ENCODE data around the gene CRKL.

The CRKL gene

DNA sequence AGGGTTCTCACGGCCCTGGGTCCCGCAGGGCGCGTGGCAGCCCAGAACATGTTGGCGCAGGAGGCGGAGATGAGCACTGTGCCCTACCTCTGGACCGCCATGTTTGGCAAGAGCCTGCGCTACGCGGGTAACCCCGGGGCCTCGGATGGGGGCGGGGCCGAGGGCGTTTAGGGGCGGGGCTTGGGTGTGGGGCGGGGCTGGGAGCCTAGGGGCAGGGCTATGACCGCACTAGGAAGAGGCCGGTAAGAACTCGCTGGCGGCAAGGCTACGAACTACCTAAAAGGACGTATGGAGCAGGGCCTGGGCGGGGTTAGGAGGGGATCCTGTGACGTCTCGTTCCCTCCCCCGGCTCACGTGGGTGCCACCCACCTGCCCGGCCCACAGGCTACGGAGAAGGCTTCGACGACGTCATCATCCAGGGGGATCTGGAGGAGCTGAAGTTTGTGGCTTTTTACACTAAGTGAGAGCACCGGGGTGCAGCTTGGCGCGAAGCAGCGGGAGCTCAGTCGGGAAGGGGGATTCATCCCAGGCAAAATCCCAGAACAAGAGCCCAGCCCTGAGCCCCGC lies 62.1 kb downstream of the CRKL start:
- in situ Hi-C loops (cut with MboI; ENCODE audit: low sequenced_read_pairs) = loop anchor here (25.0 kb wide), 1 partner anchor 658 kb away; the partner anchor contains the start of genes CCDC116, SDF2L1 and YDJC

DNA sequence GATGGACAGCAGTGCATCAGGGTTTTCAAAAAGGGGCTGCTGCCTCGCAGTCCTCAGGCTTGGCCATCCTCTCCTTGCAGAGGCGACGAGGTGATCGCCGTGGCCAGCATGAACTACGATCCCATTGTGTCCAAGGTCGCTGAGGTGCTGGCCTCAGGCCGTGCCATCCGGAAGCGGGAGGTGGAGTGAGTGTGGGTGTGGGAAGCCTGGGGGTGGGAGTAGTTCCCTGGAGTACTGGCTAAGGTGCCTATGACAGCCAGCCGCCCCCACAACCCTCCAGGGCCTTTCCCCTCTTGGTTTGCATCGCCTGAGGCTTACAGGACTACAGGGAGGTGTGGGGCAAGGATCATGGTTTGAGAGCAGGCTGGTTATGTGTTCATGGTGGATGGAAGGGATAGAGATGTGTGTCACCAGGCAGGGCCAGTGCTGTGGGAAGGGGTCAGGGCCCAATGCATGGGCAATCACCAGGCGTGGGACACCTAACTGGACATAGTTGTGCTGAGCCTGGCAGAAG lies 62.8 kb downstream of the CRKL start:
- in situ Hi-C loops (cut with MboI; ENCODE audit: low sequenced_read_pairs) = loop anchor here (25.0 kb wide), 1 partner anchor 657 kb away; the partner anchor contains the start of genes CCDC116, SDF2L1 and YDJC

DNA sequence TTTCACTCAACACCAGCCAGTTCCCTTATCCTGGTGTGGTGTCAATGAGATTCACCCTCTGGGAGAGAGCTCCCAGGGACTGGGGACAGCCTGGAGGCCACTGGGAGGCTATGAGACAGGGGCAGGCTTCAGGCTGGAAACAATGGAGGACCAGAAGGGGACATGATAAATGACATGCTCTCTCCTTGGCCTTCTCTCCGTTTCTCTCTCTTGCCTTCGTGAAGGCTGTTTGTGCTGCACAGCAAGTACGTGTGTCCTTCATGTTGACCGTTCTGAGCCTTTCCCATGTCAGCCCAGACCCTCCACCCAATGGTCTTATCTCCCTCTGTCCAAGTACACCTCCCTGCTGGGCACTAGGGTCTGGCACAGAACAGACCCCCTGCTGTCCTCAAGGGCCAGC lies 63.3 kb downstream of the CRKL start:
- in situ Hi-C loops (cut with MboI; ENCODE audit: low sequenced_read_pairs) = loop anchor here (25.0 kb wide), 1 partner anchor 657 kb away; the partner anchor contains the start of genes CCDC116, SDF2L1 and YDJC

DNA sequence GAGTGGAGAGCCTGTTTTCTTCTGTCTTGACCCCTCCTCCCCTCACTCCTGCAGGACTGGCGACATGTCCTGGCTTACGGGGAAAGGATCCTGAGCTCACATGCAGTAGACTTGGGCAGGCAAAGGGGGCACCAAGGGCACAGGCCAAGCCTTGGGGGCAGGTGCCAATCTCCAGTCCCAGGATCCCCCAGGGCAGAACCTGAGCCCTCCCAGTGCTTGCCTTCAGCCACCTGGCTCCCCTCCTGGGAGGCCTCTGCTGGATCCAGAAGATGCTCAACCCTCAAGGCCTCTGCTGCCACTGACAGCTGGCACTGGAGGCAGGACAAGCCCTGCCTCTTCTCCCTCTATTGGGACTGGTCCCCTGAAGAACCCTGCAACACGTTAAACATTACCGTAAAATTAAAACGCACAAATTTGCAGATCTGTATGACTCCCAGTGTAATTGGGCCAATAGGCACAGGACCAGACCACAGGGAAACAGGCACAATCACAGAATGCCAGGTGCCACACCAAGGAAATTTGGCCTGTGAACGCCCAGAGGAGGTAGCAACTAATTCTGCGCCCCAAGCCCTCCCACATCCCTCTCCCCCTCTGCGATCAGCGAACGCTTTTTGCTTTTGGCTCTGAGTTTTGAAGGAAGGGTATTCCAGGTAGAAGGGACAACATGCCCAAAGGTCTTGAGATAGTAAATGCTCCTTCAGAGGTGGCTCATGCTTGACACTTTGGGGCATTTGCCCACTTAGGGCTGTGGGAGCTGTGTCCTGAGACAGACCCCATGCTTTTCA lies 63.9 kb downstream of the CRKL start:
- in situ Hi-C loops (cut with MboI; ENCODE audit: low sequenced_read_pairs) = loop anchor here (25.0 kb wide), 1 partner anchor 656 kb away; the partner anchor contains the start of genes CCDC116, SDF2L1 and YDJC

DNA sequence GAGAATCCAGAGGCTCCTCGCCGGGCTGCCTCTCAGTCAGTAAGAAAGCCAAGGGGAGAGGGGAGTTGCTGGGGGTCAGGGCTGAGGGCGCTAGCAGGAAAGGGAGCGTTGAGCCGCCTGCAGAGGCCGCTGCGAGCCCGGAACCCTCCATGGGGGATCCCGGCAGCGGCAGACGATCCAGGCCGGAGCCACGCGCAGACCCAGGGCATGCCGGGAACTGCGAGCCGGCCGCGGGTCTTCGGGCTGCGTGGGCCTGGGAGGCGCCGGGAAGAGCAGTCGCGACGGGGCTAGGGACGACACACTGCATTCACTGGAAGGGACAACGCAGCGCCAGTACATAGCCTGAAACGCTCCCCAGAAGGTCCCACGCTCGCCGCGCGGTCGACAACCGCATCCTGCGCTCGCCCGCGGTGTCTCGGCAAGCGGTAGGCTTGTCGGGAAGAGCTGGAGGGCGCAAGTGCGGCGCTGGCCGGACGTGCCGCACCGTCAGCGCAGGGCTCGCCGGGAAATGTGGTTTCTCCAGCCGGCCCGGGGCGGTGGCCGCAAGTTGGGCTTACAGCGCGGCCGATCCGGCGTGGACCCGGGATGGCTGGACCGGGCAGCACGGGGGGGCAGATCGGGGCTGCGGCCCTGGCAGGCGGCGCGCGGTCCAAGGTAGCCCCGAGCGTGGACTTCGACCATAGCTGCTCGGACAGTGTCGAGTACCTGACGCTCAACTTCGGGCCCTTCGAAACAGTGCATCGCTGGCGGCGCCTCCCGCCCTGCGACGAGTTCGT lies 64.8 kb downstream of the CRKL start, which contains the start of gene LZTR1:
LZTR1 (plus strand) TSS at position 511 of the 776 bp plus-strand sequence; CDS start at position 586, 75 bp downstream.
- in situ Hi-C loops (cut with MboI; ENCODE audit: low sequenced_read_pairs) = loop anchor here (25.0 kb wide), 1 partner anchor 655 kb away; the partner anchor contains the start of genes CCDC116, SDF2L1 and YDJC

DNA sequence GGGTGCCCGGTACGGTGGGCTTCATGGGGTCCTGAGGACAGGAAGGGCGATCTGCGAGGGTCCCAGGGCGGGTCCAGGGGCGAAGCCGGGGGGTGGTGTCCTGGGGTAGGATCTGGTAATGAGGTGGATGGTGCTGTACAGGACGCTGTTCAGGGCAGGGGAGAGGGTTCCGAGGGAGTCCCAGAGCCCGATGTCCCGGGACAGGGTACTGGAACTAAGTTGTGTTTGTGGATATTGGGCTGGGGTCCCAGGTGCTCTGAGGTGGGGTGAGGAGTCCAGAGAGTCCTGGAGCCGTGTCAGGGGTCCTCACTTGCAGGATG lies 65.3 kb downstream of the CRKL start:
- in situ Hi-C loops (cut with MboI; ENCODE audit: low sequenced_read_pairs) = loop anchor here (25.0 kb wide), 1 partner anchor 655 kb away; the partner anchor contains the start of genes CCDC116, SDF2L1 and YDJC

DNA sequence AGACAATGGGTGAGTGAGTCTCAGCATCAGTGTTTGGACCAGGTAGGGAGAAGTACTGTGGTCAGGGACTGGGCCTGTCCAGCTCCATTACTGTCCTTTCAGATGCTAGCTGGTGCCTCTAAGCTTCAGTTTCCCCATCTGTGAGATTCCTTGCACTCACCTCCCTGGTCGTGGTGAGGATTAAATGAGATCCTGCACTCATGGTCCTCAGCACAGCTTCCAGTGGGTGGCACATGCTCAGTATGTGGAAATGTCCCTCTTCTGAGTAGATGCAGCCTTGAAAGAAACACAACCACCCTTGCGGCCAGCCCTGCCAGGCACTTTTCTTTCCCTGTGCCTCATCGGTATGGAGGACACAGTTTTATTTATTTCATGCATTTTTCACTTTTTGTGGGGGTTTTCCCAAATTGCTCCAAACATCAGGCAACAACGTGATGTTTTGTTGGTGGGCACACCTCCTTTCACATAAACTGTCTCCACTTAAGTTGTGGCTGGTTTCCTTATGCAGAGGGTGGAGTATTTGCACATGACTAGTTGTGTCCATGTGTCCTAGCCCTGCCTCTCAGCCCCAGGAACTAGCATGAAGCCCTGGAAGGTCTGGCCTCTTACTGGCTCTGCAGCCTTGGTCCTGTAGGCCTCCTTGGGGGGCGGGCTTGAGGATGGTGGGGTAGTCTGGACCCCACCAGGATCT lies 66.0 kb downstream of the CRKL start:
- in situ Hi-C loops (cut with MboI; ENCODE audit: low sequenced_read_pairs) = loop anchor here (25.0 kb wide), 1 partner anchor 654 kb away; the partner anchor contains the start of genes CCDC116, SDF2L1 and YDJC

DNA sequence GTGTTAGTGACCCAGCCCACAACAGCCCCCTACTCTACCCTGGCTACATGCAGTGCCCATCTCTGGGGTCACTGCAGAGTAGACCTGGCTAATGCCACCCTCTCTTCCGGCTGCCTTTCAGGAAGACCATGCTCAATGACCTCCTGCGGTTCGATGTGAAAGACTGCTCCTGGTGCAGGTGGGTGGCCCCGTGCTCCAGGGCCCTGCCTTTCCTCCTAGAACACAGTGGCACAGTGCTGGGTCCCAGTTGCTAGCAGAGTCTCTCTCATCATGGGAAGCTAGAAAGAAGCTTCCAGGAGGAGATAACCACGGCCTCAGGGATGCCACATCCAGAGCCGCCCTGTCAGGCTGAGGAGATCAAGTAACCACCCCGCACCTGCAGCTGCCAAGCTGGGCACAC lies 68.5 kb downstream of the CRKL start:
- in situ Hi-C loops (cut with MboI; ENCODE audit: low sequenced_read_pairs) = loop anchor here (25.0 kb wide), 1 partner anchor 652 kb away; the partner anchor contains the start of genes CCDC116, SDF2L1 and YDJC

DNA sequence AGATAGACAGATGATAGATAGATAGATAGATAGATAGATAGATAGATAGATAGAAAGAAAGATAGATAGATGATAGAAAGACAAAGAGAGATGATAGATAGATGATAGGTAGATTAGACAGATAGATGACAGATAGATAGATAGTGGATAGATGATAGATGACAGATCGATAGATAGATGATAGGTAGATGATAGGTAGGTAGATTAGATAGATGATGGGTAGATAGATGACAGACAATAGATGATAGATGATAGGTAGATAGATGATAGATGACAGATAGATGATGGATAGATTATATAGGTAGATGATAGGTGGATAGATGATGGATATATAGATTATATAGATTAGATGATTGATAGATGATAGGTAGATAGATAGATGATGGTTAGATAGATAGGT lies 69.2 kb downstream of the CRKL start:
- in situ Hi-C loops (cut with MboI; ENCODE audit: low sequenced_read_pairs) = loop anchor here (25.0 kb wide), 1 partner anchor 651 kb away; the partner anchor contains the start of genes CCDC116, SDF2L1 and YDJC

DNA sequence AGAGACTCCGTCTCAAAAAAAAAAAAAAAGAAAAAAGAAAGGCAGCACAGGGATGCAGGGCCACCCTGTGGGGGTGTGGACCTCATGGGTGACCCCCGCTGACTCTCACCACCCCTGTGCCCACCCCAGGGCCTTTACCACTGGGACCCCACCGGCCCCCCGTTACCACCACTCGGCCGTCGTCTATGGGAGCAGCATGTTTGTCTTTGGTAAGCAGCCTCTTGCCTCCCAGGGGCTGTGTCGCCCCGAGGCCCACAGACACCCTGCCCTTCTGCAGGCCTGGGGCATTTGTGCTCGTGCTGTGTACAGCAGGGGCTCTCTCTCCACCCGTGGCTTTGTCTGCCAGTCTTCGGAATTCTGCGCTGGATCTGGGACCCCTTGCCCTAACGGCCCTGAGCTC lies 70.2 kb downstream of the CRKL start:
- in situ Hi-C loops (cut with MboI; ENCODE audit: low sequenced_read_pairs) = loop anchor here (25.0 kb wide), 1 partner anchor 650 kb away; the partner anchor contains the start of genes CCDC116, SDF2L1 and YDJC

DNA sequence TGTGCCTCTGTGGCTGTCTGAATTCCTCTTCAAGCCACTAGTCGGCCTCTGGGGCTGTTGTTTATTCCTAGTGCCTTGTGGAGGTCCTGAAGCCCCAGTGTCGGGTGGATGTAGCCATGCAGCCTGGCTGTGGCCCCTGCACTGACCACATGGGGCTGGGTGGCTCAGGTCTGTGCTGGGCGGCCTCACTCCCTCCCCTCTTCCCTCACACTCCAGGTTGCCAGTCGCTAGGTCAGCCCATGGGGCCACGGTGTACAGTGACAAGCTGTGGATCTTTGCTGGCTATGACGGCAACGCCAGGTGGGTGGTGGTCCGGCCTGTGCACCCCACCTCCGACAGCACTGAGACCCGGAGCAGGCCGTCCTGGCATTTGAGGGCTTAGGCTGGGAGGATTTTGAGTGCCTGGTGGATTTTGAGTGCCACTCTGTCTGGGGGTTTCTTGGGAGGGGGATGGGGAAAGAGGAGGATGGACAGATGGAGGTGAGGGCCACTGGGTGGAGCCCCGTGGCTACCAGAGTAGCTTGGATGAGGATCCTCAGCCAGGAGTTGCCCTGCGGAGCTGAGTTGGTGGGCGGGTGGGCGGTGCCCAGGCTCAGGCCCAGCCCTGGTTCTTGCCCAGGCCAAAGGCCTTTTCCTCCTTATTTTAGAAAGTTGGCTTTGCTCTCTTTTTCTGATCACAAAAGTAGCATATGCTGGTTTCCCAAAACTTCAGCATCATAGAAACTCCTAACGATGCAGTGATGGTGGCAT lies 71.5 kb downstream of the CRKL start:
- in situ Hi-C loops (cut with MboI; ENCODE audit: low sequenced_read_pairs) = loop anchor here (25.0 kb wide), 1 partner anchor 649 kb away; the partner anchor contains the start of genes CCDC116, SDF2L1 and YDJC

DNA sequence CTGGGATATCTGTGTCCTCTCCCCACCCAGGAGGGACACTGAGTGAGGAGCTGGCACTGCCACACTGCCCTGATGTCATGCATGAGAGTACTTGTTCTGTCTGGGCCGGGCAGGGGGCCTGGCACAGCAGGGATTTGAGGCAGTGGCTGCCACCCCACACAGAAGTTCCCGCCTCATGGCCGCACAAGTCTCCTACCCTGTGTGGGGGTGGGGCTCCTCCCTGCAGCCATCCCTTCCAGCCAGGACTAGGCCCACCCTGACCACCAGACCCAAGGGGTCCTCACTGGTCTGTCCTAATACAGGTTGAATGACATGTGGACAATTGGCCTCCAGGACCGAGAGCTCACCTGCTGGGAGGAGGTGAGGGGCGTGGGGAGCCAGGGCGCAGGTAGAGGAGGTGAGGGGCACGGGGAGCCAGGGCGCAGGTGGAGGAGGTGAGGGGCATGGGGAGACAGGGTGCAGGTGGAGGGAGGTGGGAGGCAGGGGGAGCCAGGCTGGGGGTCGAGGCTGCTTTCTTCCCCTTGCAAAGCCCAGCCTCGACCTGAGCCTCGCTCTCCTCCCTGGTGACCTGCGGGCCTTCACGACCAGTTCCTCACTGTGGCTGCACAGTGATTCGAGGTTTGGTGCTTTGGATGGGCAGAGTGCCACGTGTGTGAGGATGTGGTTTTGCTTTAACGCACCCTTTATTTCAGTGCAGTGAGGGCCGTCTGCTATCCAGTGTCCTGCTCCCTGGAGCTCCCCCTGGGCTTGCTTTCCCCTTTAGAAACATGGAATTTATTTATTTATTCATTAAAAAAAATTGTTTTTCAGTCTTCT lies 72.3 kb downstream of the CRKL start:
- in situ Hi-C loops (cut with MboI; ENCODE audit: low sequenced_read_pairs) = loop anchor here (25.0 kb wide), 1 partner anchor 648 kb away; the partner anchor contains the start of genes CCDC116, SDF2L1 and YDJC

DNA sequence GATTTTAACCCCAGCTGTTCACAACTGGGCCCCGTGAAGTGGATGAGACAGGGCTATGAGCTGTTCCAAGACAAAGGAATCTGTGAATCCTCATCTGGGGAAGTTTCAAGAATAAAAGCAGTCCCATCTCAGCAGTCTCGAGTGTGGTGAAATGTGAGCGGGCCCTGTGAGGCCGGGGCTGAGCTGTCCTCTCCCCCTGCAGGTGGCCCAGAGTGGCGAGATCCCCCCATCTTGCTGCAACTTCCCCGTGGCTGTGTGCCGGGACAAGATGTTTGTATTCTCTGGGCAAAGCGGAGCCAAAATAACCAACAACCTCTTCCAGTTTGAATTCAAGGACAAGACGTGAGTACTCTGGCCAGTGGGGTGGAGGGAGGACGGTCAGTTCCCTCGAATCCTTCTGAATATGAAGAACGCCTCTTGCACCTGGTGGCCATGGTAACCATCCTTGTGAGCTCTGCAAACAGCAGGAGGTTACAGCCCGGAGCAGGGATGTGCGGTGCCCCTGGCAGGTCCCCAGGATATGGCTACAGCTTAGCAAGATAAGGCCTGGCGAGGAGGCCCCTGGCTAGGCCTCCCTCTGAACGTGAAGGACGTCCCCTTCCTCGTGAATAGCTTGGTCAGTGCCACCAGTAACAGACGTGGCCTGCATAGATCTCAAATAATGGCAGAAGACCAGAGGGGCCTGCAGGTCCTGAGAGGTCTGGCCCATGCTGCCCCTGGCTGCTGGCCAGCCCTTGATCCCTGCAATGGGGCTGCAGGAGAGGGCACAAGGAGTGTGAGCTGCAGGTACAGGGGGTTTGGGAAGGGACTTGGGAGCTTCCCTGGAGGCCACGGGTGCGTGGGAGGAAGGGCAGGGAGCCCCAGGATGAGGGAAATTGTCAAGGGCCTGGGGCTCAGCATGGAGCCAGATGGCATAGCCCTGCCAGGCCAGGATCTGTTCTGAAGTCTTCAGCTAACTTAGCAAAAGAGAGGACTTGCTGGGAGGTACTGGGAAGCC lies 73.3 kb downstream of the CRKL start:
- in situ Hi-C loops (cut with MboI; ENCODE audit: low sequenced_read_pairs) = loop anchor here (25.0 kb wide), 1 partner anchor 647 kb away; the partner anchor contains the start of genes CCDC116, SDF2L1 and YDJC

DNA sequence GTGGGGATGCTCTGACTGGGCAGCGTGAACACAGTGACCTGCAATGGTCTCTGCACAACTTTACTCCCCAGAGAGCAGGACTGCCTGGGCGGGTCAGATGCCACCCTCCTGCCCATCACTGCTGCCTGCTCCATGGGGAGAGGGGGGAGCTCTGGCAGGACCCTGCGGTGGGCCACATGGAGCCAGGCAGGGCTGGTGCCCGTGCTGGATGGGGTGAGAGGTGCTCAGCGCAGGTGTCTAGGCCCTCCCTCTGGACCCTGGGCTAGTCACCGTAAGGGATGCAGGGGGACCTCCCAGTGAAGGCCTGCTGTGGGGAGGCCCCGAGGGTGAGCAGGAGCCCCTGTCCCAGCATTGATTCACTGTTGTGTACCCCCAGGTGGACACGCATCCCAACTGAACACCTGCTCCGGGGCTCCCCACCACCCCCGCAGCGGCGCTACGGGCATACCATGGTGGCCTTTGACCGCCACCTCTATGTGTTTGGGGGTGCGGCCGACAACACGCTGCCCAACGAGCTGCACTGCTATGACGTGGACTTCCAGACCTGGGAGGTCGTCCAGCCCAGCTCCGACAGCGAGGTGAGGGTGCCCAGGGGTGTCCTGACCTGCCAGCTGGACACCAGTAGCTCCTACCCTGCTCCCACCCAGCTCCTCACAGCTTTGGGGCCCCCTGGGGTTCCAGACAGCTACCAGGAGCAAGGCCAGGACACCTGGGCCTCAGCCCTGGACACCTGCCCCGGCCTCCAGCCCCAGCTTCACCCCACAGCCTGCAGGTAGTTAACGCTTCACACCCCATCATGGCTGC lies 74.2 kb downstream of the CRKL start:
- in situ Hi-C loops (cut with MboI; ENCODE audit: low sequenced_read_pairs) = loop anchor here (25.0 kb wide), 1 partner anchor 646 kb away; the partner anchor contains the start of genes CCDC116, SDF2L1 and YDJC

DNA sequence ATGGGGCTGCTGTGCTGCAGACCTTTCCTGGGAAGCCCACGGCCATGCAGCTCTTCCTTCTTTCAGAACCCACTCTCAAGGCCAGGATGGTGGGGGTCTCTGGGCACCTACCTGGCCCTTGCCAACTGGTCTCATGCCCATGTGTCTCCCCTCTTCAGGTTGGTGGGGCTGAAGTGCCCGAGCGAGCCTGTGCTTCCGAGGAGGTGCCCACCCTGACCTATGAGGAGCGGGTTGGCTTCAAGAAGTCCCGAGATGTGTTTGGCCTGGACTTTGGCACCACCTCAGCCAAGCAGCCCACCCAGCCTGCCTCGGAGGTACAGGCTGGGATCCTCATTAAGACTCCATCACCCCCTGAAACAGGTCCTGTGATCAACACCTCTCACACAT lies 74.8 kb downstream of the CRKL start:
- in situ Hi-C loops (cut with MboI; ENCODE audit: low sequenced_read_pairs) = loop anchor here (25.0 kb wide), 1 partner anchor 645 kb away; the partner anchor contains the start of genes CCDC116, SDF2L1 and YDJC

All from HL-60/S4 treated with retinoic acid at 250 ng/mL for 4 days and 3 days (cell line).